Uterus (tissue), 2 donors: Measurements from ENCODE around the gene GDPD1.
"Not testable (repeated sequence)": the region's sequence is repeated elsewhere in the genome, so short reads cannot be mapped to it uniquely, and the experiment has no call there.

ENCODE experiments used
- CTCF ChIP-seq, 4 experiments: fragments of 200-600 bp in 2 of 4; fragments of 450-650 bp in 2 of 4; sonication (generic) in 2 of 4; IDR thresholded peaks; one replicate each; pipeline ENCODE4 v1.5.1; 2016 to 2019; ENCODE audit warnings: antibody characterized with exemption in 4 of 4, mild to moderate bottlenecking in 2 of 4, moderate library complexity in 1 of 4
- POLR2A ChIP-seq, 2 donors: fragments of 450-650 bp; IDR thresholded peaks; one replicate each; pipeline ENCODE4 v1.6.1; 2016; ENCODE audit warnings: antibody characterized with exemption in 2 of 2, mild to moderate bottlenecking in 1 of 2, moderate library complexity in 1 of 2

DNA sequence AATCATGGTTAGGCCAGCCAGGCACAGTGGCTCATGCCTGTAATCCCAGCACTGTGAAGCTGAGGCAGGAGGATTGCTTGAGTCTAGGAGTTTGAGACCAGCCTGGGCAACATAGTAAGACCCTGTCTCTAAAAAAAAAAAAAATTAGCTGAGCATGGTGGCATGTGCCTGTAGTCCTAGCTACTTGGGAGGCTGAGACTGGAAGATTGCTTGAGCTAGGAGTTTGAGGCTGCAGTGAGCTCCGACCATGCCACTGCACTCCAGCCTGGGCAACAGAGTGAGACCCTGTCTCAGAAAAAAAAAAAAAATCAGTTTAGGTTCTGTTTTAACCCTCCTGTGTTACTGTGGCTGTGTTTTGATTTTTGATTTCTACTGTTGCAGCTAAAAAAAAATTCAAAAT lies 8.3 kb downstream of the GDPD1 start:
- not testable (repeated sequence) for TF ChIP-seq CTCF, POLR2A (IDR thresholded peaks at IDR 0.05)
